GM21447 (cell line): Measurements from ENCODE around the gene LUZP2.

ENCODE experiments used
- ATAC-seq: cut with Tn5 transposase; IDR thresholded peaks from one replicate; pipeline ENCODE4 v1.9.1; 2021; ENCODE audit not compliant: unreplicated experiment

LUZP2 gene

DNA sequence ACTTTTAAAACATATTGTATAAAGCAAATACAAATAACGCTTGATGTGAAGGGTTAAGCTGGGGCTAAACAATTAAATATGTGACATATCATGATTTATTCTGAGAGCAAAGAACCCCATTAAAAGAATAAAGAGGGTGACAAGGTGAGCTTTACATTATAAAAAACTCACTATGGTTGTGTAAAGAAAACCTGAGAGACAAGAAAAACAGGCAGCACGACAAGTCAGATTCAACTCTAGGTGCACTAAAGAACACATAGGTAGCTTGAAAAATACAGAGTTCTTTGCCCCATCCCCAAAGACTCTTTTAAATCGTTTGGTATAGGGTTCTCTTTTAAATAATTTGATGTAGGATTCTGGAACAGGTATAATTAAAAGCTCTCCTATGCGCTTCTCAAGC lies 63.5 kb downstream of the LUZP2 start:
- no peak for ATAC-seq

DNA sequence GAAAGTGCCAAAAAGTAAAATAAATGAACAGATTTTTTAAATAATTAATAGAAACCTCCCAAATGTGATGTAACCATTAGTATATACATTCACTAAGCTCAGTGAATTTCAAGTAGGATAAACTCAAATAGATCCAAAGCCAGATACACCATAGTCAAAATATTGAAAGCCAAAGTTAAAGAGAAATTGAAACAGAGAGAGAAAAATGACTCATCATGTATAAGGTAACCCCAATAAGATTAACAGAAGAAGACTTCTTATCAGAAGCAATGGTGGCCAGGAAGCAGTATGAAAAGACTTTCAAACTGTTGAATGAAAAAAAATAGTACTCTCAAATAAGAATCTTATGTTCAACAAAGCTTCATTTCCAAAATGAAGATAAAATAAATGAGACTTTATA lies 70.5 kb downstream of the LUZP2 start:
- no peak for ATAC-seq

DNA sequence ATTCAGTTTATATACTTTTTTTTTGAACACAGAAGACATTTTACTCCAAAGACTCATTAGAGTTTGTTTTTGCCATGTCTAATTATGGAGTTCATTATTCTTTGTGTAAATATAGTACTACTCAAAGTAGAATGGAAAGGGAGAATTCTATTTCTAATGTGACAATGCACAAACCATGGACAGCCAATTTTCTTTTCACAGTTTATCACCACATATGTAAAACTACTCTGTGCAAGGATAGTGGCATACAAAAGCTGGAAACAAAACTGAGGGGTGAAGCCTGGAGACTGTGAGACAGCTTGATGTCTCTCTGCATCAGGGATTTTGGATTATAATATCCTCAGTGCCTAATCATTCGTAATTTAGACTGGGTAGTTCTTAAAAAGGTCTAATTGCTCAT lies 75.5 kb downstream of the LUZP2 start:
- no peak for ATAC-seq

DNA sequence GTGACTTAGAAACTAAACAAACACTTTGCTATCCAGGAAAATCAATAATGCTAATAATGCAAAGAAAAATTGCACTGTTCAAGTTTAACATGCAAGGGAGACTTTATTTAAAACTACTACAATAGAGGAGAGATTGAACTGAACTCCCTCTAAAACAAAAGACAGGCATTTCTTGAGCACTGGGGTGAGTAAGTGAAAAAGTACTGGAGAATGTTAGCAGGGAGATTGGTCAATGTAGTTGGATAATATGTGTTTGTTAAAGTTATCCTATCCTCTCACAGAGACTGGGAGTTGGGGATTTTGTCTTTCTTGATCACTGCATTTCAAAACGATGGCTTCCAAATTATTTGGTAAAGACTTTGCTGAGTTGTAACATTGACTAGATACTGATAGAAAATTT lies 77.6 kb downstream of the LUZP2 start:
- no peak for ATAC-seq

DNA sequence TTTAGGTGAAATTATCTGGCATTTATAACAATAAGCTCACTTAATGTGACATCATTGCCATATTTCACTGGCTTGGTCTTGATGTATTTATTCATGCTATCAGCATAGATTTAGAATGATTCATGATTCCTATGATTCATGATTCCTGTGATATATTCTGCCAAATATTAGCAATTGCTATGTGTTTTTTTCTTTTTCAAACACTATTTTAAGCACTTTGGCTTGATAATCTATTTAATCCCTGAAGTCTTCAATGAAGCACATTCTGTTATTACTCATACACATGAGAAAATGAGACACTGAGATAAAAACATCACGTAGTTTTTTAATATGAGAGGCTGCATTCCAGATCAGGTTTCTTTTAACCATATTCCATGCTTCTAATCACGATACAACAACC lies 78.5 kb downstream of the LUZP2 start:
- no peak for ATAC-seq

DNA sequence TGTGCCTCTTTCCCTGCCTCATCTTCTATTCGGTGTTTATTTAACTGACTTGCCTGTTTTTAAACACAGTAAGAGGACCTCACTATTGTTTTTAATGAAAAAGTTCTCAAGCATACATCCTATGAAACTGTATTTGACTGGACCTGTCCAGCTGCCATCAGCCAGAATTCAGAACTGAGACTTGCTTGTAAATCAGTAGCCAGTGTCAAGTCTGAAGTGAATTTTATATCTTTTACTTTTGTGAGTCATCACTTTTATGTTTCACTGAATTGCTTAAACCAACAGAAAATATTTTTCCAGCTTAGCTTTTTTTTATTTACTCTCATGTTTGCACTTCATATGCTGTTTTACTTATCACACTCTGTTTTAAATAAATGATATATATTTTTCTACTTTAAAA lies 88.3 kb downstream of the LUZP2 start:
- no peak for ATAC-seq

DNA sequence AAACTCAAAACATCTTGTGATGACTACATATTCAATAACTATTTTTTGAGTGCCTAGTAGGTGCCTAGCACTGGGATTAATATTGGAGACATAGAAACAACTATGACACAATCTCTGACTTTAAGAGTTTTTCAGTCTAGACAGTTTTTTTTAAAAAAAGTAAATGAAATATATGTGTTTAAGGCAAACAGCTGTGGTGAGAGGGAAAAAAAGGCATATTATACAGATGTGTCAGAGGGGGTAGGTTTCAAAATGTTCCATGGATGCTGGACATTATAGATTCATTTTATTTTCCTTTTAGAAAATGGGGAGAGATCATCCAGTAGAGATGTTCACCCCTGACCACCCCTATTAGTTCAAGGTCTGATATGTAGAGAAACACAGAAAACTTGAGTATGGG lies 90.8 kb downstream of the LUZP2 start:
- ATAC-seq, result no peak

DNA sequence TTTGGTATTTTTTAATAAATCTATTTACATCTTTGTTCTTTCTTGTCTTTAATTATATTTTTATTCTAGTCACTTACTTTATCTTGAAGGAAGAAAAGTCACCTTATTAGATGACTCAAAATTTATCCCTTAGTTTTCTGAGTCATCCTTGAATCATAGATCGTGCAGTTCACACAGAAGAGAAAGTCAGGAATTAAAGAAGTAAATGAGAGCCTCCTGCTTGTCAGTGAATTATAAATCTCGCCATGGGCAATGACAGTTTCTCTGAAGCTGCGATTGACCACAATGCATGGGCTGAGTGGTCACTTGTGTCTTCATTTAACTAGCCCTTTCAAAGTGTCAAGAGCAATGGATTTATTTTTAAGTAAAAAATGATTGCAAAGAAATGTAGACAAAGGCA lies 91.2 kb downstream of the LUZP2 start:
- no peak for ATAC-seq

DNA sequence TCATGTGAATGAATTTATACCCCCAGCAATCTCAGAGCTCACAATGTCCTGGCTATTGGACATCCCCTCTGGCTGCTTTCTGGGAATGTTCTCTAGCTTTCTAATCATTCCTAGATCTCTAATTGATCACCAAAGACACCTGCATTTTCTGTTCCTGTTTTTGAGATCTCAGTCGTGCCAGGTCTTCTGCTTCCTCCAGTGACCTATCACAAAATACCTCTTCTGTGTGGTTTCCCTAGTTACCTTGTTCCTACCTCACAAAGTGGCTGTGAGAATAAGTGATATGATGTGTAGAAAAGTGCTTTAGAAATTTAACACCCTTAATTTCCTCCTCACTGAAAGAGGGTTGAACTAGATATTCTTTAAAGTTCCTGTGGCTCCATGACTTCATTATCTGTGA lies 92.2 kb downstream of the LUZP2 start:
- no peak for ATAC-seq

DNA sequence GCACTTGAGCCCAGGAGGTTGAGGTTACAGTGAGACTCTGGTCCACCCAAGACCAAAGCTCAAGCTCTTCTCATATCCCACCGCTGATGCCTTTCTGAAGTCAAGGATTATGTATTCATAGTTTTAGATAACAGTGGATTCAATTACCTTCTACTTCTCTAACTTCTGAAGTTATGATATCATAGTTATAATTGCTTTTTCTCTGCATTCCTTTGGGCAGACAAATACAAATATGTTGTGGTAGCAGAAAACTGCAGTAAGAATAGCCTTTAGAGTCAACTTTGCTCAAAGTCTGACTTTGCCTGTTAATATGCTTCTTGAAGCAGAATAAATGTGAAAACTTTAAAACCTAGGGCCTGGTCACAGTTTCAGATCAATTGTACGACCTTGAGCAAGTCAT lies 94.4 kb downstream of the LUZP2 start:
- no peak for ATAC-seq

DNA sequence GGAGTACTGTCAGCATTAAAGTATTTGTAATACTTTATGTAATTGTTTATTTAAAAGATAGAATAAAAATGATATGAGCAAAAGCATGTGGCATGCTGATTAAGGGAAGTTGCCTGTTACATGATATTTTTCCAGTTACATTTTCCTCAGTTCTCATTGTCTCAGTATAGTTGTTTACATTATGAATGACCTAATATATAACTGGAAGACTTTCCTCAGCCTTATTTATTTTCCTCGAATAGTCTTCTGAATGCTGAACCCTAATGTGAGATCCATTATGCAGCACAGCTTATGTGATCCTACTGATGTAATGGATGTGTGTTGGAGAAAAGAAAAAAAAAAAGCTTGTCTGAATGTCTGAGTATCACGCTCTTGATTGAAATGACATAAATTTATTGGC lies 95.5 kb downstream of the LUZP2 start:
- no peak for ATAC-seq

DNA sequence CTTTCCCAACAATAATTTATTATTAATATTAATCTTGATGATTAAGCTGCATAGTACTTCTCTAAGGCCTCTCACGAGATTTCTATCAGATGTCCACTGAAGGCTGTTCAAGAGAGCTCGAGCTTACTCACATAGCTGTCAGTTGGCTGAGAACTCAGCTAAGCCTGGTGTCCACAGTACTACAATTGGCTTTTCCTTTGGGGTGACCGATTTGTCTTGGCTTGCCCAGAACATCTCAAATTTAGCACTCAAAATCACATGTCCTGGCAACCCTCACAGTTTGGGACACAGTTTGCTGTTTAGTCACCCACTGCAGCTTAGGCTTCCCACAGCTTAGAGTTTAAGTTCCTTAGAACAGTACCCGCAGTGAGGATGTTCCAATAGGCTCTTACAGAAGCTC lies 96.5 kb downstream of the LUZP2 start:
- no peak for ATAC-seq

DNA sequence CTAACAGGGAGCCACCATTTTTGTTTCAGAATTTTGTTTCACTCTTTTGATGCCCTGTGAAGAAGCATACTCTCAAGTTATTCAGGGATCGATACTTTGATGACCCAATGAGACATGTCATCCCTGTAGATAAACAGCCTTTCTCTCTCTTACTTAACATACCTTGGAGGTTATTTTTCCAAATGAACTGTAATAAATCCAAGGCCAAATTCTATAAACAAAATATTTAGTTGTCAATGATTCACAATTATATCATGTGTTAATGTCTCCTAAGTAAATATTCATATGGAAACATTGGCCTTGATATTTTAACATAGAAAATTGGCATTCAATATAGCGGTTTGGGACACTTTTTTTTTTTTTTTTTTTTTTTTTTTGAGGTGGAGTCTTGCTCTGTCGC lies 97.5 kb downstream of the LUZP2 start:
- no peak for ATAC-seq

DNA sequence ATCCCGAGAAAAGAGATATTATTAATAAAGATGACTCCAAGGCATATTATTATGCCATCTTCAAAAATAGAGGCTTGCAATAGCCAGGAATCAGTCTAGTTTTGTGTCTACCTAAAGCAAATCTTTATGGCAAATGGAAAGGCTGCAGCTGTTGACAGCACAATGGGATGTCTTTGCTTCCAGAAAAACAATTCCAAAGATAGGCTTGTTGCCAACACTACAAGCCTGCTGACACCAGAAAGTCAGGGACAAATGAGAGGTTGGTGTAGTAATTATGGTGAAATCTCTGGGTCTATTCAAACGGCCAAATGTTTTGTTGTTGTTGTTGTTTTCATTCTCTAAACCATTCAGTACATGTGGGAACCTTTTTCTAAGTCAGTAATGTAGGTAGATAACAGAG lies 101.8 kb downstream of the LUZP2 start:
- no peak for ATAC-seq

DNA sequence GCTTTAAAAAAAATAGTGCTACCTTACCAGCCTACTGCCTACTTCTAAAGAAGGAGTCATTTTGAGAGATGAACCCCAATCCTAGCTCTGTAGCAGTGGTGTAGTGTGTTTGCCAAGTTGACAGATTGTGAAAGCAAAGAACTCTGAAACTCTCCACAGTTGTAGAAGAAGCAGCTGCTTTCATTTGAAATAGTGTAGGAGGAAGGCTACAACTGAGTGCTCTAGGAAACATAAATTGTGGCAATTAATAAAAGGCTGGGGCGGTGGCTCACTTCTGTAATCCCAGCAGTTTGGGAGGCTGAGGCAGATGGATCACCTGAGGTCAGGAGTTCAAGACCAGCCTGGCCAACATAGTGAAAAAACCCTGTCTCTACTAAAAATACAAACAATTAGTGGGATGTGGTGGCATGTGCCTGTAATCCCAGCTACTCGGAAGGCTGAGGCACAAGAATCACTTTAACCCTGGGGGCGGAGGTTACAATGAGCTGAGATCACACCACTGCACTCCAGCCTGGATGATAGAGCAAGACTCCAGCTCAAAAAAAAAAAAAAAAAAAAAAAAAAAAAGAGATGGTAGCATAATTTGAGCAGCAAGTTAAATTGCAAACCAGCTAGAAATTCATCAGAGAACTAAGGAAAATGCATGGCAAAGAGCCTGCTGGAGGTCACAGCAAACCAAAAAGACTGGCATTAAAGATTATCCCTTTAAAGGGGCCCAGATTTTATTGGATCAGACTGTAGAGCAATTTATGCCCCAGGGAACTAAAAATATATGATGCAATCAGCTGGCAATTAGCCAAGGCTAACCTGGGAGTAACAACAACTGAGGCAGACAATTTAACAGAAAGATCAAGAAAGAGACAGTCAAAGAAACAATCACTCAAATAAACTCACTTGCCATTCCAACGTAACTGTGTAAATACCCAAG lies 112.6 kb downstream of the LUZP2 start:
- no peak for ATAC-seq

DNA sequence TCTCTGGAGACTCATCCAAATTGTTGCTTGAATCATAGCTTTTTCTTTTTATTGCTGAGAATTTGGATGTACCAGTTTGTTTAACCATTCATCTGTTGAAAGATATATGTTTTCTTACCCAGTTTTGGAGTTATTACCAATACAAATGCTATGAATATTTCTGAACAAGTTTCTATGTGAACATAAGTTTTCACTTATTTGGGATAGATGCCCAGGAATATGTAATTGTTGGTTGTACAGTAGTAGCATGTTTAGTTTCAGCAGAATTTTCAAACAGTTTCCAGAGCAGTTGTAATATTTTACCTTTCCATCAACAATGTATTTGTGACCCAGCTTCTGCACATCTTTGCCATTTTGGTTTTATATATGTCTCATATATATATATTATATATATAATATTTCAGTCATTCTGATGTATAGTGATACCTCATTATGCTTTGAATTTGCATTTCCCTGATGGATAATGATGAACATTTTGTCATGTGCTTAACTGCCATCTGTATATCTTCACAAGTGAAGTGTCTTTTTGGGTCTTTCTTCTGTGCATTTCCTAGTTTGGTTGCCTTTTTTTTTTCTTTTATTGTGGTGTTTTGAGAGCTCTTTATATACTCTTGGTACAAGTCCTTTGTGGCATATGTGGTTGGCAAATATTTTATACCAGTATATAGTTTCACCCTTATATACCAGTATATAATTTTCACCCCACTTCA lies 118.8 kb downstream of the LUZP2 start:
- ATAC-seq, result no peak

DNA sequence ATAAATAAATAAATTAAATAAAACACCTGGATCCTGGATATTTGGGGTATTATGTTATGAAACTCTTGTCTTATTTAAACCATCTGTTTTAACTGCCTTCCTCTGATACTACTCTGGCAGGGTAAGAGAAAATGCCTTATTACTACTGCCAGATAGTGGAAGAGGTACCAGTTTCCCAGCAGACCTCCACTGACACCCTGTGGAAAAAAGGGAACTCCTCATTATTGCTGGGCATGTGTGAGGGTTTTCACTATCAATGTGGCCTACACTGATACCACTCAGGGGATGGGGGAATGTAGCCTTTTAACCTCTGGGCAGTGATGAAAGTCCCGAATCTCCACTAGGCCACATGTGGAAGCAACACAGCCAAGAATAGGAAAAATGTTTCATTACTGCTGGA lies 121.0 kb downstream of the LUZP2 start:
- no peak for ATAC-seq

DNA sequence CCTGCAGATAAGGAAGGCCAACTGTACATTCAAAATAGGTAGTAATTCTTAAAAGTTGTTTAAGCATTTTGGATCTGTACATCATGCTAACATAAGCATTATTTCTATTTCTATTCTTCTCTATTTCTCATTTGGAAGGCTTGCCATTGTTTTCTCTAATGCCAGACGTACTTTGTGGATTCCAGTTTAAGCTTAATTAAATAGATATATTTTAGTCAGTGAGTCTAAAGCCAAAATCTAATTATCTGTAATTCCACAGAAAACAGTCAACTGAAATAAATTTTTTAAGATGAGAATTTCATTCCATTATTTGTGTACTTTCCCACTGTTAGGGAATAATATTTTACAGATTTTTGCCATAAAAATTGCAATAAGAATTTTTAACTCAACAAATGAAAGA lies 123.0 kb downstream of the LUZP2 start:
- no peak for ATAC-seq

DNA sequence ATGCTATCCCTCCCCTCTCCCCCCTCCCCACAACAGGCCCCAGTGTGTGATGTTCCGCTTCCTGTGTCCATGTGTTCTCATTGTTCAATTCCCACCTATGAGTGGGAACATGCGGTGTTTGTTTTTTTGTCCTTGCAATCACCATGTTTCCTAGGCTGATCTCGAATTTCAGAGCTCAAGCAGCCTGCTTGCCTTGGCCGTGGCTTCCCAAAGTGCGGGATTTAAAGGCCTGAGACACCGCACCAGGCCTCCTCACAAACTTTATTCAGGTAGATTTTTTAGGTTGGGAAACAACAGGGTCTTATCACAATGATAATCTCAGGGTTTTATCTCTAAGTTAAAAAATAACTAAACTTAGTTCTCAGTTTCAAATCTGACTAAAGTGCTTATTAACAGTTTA lies 125.4 kb downstream of the LUZP2 start:
- no peak for ATAC-seq

DNA sequence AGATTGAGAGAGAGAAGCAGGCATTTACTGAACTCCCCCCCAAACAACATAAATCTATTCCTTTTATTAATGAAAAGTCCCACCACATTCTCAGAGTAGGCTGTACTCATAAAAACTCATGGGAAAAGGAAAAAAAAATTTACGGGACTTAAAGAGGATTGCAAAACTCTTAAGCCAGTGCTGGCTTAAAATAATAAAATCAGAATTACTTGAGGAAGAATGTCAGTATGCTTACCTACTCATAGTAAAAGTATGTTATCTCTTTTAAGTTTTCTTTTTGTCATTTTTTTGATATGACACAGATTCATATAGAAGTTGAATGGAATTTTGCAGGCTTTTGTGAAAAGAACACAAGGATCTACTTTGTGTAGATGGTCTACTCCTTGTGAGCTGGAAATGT lies 126.3 kb downstream of the LUZP2 start:
- ATAC-seq, result no peak

DNA sequence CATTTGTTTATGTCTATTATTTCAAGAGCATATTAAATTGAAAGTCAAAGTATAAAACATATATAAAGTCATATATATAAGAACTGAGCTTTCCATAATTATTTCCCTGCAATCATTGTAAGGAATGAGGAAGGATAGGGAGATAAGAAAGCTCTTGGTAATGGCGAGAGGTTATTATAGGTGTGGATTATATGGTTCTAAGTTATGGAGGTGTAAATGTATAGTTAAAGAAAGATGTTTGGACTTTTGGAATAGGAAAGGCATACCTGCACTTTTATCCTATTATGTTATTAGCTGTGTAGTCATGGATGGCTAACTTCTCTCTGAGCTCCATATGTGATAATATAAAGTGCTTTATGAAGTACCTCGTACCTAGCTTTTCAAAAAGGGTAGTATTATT lies 127.6 kb downstream of the LUZP2 start:
- ATAC-seq, result no peak

DNA sequence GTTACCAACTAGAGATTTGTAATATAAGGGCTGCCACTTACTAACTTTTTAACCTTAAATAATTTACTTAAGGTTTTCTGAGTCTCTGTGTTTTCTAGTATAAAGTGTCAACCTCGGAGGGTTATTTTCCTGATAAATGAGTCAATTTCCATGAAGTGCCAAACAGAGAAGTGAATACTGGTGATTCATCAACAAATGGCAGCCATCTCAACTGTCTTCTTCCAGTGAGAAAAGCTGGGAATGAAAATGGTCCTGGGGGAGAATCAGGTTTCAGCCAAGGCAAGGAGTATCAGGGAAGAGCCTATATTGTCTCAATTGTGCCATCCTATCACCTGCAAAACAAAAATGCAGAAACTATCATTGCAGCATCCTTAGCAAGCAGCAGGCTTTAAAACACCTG lies 129.1 kb downstream of the LUZP2 start:
- no peak for ATAC-seq
